Measurements from ENCODE around the gene PNMA5.
"Not testable (repeated sequence)": the region's sequence is repeated elsewhere in the genome, so short reads cannot be mapped to it uniquely, and the experiment has no call there.

The PNMA5 gene

GRCh38 chrX:152993933-152994332 lies at the start of gene PNMA5:
Gene PNMA5, minus strand, starts transcription at chrX:152994116. Its CDS starts 2,518 bp downstream, at chrX:152991598.
- no peak for DNase-seq

- DNase-seq, result peak; percentile 64
Measured at GRCh38 chrX:153032397-153033118, 38.6 kb upstream of the PNMA5 start.

GRCh38 chrX:153030801-153031200 lies 36.9 kb upstream of the PNMA5 start:
- DNase-seq, result no peak

- DNase-seq, result no peak
Measured at GRCh38 chrX:153029875-153030274, 36.0 kb upstream of the PNMA5 start.

- DNase-seq, result no peak
Measured at GRCh38 chrX:153029162-153029561, 35.2 kb upstream of the PNMA5 start.

- DNase-seq, result not testable (repeated sequence)
Measured at GRCh38 chrX:153028487-153028886, 34.6 kb upstream of the PNMA5 start.

- DNase-seq, result not testable (repeated sequence)
Measured at GRCh38 chrX:153026501-153026900, 32.6 kb upstream of the PNMA5 start.

GRCh38 chrX:153019166-153019565 lies 25.2 kb upstream of the PNMA5 start:
- DNase-seq, result no peak

GRCh38 chrX:153017174-153017573 lies 23.3 kb upstream of the PNMA5 start:
- DNase-seq, result not testable (repeated sequence)

- no peak for DNase-seq
Measured at GRCh38 chrX:153004780-153005179, 10.9 kb upstream of the PNMA5 start.

GRCh38 chrX:153003981-153004380 lies 10.1 kb upstream of the PNMA5 start:
- no peak for DNase-seq

- not testable (repeated sequence) for DNase-seq
Measured at GRCh38 chrX:153002182-153002581, 8.3 kb upstream of the PNMA5 start.

- no peak for DNase-seq
Measured at GRCh38 chrX:152997337-152997736, 3.4 kb upstream of the PNMA5 start.

GRCh38 chrX:152992115-152992514 lies 1.8 kb downstream of the PNMA5 start:
- no peak for DNase-seq

GRCh38 chrX:152991123-152991522 lies 2.8 kb downstream of the PNMA5 start:
- DNase-seq, result no peak

GRCh38 chrX:152989292-152989658 lies 4.6 kb downstream of the PNMA5 start:
- DNase-seq, result no peak

GRCh38 chrX:152988536-152989291 lies 5.2 kb downstream of the PNMA5 start:
- no peak for DNase-seq

- no peak for DNase-seq
Measured at GRCh38 chrX:152987801-152988200, 6.1 kb downstream of the PNMA5 start.

GRCh38 chrX:152987156-152987555 lies 6.8 kb downstream of the PNMA5 start:
- not testable (repeated sequence) for DNase-seq

GRCh38 chrX:152985383-152985782 lies 8.5 kb downstream of the PNMA5 start:
- DNase-seq, result not testable (repeated sequence)

GRCh38 chrX:152968193-152968592 lies 25.7 kb downstream of the PNMA5 start:
- no peak for DNase-seq

- DNase-seq, result no peak
Measured at GRCh38 chrX:152960115-152960514, 33.8 kb downstream of the PNMA5 start.

GRCh38 chrX:152959626-152960025 lies 34.3 kb downstream of the PNMA5 start:
- no peak for DNase-seq
